B cell (primary cell): ENCODE results near the gene TMEM139. TPM values are rescaled to one million over a fixed set of nuclear protein-coding genes. Genes with fewer than 3 reads are reported as not detected.

Experiments
- ATAC-seq: fragments of 200-7000 bp; cut with Tn5 transposase; one replicate; pipeline ENCODE4 v1.10.0; 2021; ENCODE audit warnings: low read depth, mild to moderate bottlenecking, moderate number of reproducible peaks, moderate library complexity
- CTCF ChIA-PET: fragments of 350-600 bp; sonication (Branson Sonifier 250); formaldehyde crosslinking; loops from one replicate; lab custom pipeline; 2021; ENCODE audit warnings: antibody characterized with exemption, inconsistent platforms; lab: Charles Lee
- POLR2A ChIA-PET: fragments of 350-600 bp; sonication (Branson Sonifier 250); formaldehyde crosslinking; loops from one replicate; lab custom pipeline; 2021; ENCODE audit warnings: antibody characterized with exemption; lab: Charles Lee
- DNase-seq: peaks from one replicate; pipeline ENCODE4 v3.0.0; 2013
- H2AFZ ChIP-seq: 2 replicates; pipeline ENCODE4 v1.6.1; 2012; ENCODE audit warnings: mild to moderate bottlenecking, low read depth, low read length; ENCODE audit not compliant: insufficient read depth, poor library complexity, severe bottlenecking
- H3K27ac ChIP-seq, 2 donors: 1 replicate in 1 of 2; 2 replicates in 1 of 2; pipeline ENCODE4 v1.5.1; 2012 to 2013; ENCODE audit warnings: low read length in 2 of 2, mild to moderate bottlenecking in 2 of 2, moderate library complexity in 1 of 2
- H3K27me3 ChIP-seq, 4 experiments: fragments of 200-600 bp in 1 of 4; sonication (generic) in 1 of 4; replicated peaks in 1 of 4; 1 replicate in 2 of 4; 2 replicates in 2 of 4; pipeline versions ENCODE4 v1.6.1 to v1.7.0; 2013 to 2016; ENCODE audit warnings: low read length in 3 of 4, mild to moderate bottlenecking in 2 of 4, mixed read lengths in 1 of 4, moderate library complexity in 1 of 4; ENCODE audit not compliant: insufficient read depth in 4 of 4, control insufficient read depth in 3 of 4; ENCODE audit errors: control extremely low read depth in 1 of 4
- H3K36me3 ChIP-seq, 2 experiments: replicated peaks in 1 of 2; 1 replicate in 1 of 2; 2 replicates in 1 of 2; pipeline versions ENCODE4 v1.6.1 to v1.7.1; 2013; ENCODE audit warnings: low read length in 1 of 2; ENCODE audit not compliant: insufficient read depth in 2 of 2, control insufficient read depth in 1 of 2; ENCODE audit errors: control extremely low read depth in 1 of 2, extremely low read depth in 1 of 2
- H3K4me1 ChIP-seq, 2 donors: fragments of 200-600 bp in 1 of 2; sonication (generic) in 1 of 2; 1 replicate in 1 of 2; 2 replicates in 1 of 2; pipeline versions ENCODE4 v1.5.1 to v1.6.1; 2013 to 2017; ENCODE audit warnings: low read length in 2 of 2; ENCODE audit not compliant: control insufficient read depth in 2 of 2, insufficient read depth in 2 of 2
- H3K4me2 ChIP-seq: replicated peaks from 2 replicates; pipeline ENCODE3; 2012; ENCODE audit warnings: mild to moderate bottlenecking, low read depth, low read length; ENCODE audit not compliant: poor library complexity, severe bottlenecking
- H3K4me3 ChIP-seq, 5 experiments: fragments of 200-600 bp in 1 of 5; sonication (generic) in 1 of 5; 1 replicate in 3 of 5; 2 replicates in 2 of 5; pipeline versions ENCODE4 v1.5.1 to v1.7.0; 2011 to 2016; ENCODE audit warnings: low read length in 4 of 5, mild to moderate bottlenecking in 4 of 5, low read depth in 2 of 5, control low read depth in 1 of 5, moderate library complexity in 1 of 5; ENCODE audit not compliant: insufficient read depth in 1 of 5; ENCODE audit errors: control extremely low read depth in 1 of 5, extremely low read depth in 1 of 5
- H3K79me2 ChIP-seq: fragments of 200-600 bp; sonication (generic); one replicate; pipeline ENCODE4 v1.6.0; 2016; ENCODE audit warnings: low read length; ENCODE audit not compliant: control insufficient read depth, insufficient read depth
- H3K9ac ChIP-seq: fragments of 200-600 bp; sonication (generic); 2 replicates; pipeline ENCODE4 v1.6.1; 2017; ENCODE audit warnings: mild to moderate bottlenecking, low read length, moderate library complexity
- H3K9me3 ChIP-seq, 3 donors: one replicate each; pipeline versions ENCODE4 v1.6.1 to v1.7.1; 2013; ENCODE audit warnings: low read length in 2 of 3; ENCODE audit not compliant: control insufficient read depth in 2 of 3, insufficient read depth in 1 of 3; ENCODE audit errors: control extremely low read depth in 1 of 3
- H4K20me1 ChIP-seq: 2 replicates; pipeline ENCODE4 v1.6.0; 2012; ENCODE audit warnings: mild to moderate bottlenecking, low read length; ENCODE audit not compliant: insufficient read depth, control insufficient read depth, poor library complexity, severe bottlenecking
- H3K27ac Mint-ChIP-seq: one replicate; pipeline ENCODE4 v1.8.0; 2021; ENCODE audit warnings: mixed read lengths
- H3K27me3 Mint-ChIP-seq: one replicate; pipeline ENCODE4 v1.8.0; 2021; ENCODE audit warnings: mixed read lengths
- H3K4me1 Mint-ChIP-seq: one replicate; pipeline ENCODE4 v1.8.0; 2021; ENCODE audit warnings: mixed read lengths
- H3K4me3 Mint-ChIP-seq: one replicate; pipeline ENCODE4 v1.8.0; 2021; ENCODE audit warnings: mixed read lengths
- H3K9me3 Mint-ChIP-seq: one replicate; pipeline ENCODE4 v1.8.0; 2022; ENCODE audit warnings: mixed read lengths; ENCODE audit not compliant: insufficient read depth
- EZH2 ChIP-seq: IDR thresholded peaks from 2 replicates; pipeline ENCODE4 v1.6.1; 2012; ENCODE audit warnings: borderline replicate concordance, low read depth, mild to moderate bottlenecking, moderate library complexity, low read length; ENCODE audit not compliant: insufficient read depth, poor library complexity, severe bottlenecking
- WGBS: methylation state at CpG from one replicate; pipeline ENCODE4 v1.1.5; 2013; ENCODE audit warnings: missing lambda C conversion rate; ENCODE audit not compliant: insufficient coverage; 5-methylcytosine and 5-hydroxymethylcytosine counted together
- intact Hi-C: fragments of 100-400 bp; cut with micrococcal nuclease; formaldehyde crosslinking; loops from one replicate; pipeline ENCODE4 v1.10.0; 2022
- polyA minus RNA-seq: library from RNA; depleted of rRNA, polyadenylated mRNA; stranded (reverse); fragments of >200 nt; gene quantifications from 2 replicates; pipeline ENCODE4 v1.2.3, GENCODE V29; 2012
- polyA plus RNA-seq: library from polyadenylated mRNA; depleted of rRNA; stranded (reverse); fragments of >200 nt; gene quantifications from 2 replicates; pipeline ENCODE4 v1.2.3, GENCODE V29; 2012
- total RNA-seq, 2 donors: library from RNA; stranded (reverse); fragments of 120-200 nt in 1 of 2; gene quantifications; 1 replicate in 1 of 2; 2 replicates in 1 of 2; pipeline versions ENCODE4 v1.2.3 to v1.2.4, GENCODE V29; 2013 to 2022
- TF ChIP-seq, protein P1 (sequence below): fragments of 200-600 bp; IDR thresholded peaks from one replicate; pipeline ENCODE4 v1.8.0; 2022; ENCODE audit warnings: antibody characterized with exemption, mild to moderate bottlenecking

The TMEM139 gene
- total RNA-seq (not detected in 2 replicates), polyA plus RNA-seq (0.12 and 0.25 TPM in 2 replicates), polyA minus RNA-seq (not detected in 2 replicates)
- 0.21 TPM for total RNA-seq (2013)

GRCh38 chr7:143284591-143285469 is at the start of gene TMEM139:
TMEM139 (plus strand) TSS chr7:143284958; CDS start chr7:143285958, 1,000 bp downstream.
- peak within 1 kb of the TSS; percentile 66 for H3K4me2 ChIP-seq
- peaks cover 31 to 36% of the 10 kb centered on the region in 2 donors for H3K4me1 ChIP-seq
- intact Hi-C loops: loop anchor here (5.0 kb wide), 2 partner anchors 478 to 617 kb away; partner anchors contain the start of gene TCAF1
- TF ChIP-seq, protein P1, sequence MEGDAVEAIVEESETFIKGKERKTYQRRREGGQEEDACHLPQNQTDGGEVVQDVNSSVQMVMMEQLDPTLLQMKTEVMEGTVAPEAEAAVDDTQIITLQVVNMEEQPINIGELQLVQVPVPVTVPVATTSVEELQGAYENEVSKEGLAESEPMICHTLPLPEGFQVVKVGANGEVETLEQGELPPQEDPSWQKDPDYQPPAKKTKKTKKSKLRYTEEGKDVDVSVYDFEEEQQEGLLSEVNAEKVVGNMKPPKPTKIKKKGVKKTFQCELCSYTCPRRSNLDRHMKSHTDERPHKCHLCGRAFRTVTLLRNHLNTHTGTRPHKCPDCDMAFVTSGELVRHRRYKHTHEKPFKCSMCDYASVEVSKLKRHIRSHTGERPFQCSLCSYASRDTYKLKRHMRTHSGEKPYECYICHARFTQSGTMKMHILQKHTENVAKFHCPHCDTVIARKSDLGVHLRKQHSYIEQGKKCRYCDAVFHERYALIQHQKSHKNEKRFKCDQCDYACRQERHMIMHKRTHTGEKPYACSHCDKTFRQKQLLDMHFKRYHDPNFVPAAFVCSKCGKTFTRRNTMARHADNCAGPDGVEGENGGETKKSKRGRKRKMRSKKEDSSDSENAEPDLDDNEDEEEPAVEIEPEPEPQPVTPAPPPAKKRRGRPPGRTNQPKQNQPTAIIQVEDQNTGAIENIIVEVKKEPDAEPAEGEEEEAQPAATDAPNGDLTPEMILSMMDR: no peak
- no peak for TF ChIP-seq EZH2
- peak within 1 kb of the TSS in 2 of 5 experiments; percentile 12 to 17 for H3K4me3 ChIP-seq
- H2AFZ ChIP-seq: peak within 1 kb of the TSS; percentile 61
- Mint-ChIP-seq H3K4me1 (peaks cover 51% of the 10 kb centered on the region), H3K27ac (peak within 1 kb of the TSS; percentile 82), H3K9me3 (no peaks in the 10 kb centered on the region), H3K27me3 (no peaks in the 10 kb centered on the region), H3K4me3 (peak within 1 kb of the TSS; percentile 66)
- no peaks in the 10 kb centered on the region for H3K36me3 ChIP-seq
- peak within 1 kb of the TSS; percentile 17 for H3K9ac ChIP-seq
- H3K27me3 ChIP-seq: no peaks in the 10 kb centered on the region
- ChIA-PET POLR2A (interaction anchor here (0.7 kb wide), 1 partner anchor 397 kb away, joined by 4 read pairs; no protein-coding TSS in a partner anchor), CTCF (interaction anchor here (1.0 to 1.8 kb wide), 2 partner anchors 15 to 44 kb away, joined by 3 to 7 read pairs; no protein-coding TSS in a partner anchor)
- ATAC-seq (no peak), DNase-seq (no peak)
- H4K20me1 ChIP-seq: peaks cover 16% of the 10 kb centered on the region
- H3K79me2 ChIP-seq: peaks cover 16% of the 10 kb centered on the region
- H3K9me3 ChIP-seq: peaks cover 0 to 6% (median 0%) of the 10 kb centered on the region in 3 donors
- peak within 1 kb of the TSS; percentile 45 to 65 for H3K27ac ChIP-seq
- 98% methylated on average over 13 of the region's 19 CpGs for WGBS
